PFSK-1 (cell line): ENCODE measurements around the gene SV2A.

Experiments
- POLR2AphosphoS5 ChIP-seq: IDR thresholded peaks from 2 replicates; pipeline ENCODE4 v1.6.1; 2012; ENCODE audit warnings: low read depth, mild to moderate bottlenecking, control low read depth, low read length, moderate library complexity
- REST ChIP-seq, 2 experiments: IDR thresholded peaks; 2 replicates each; pipeline versions ENCODE4 v1.6.1 to v1.8.0; 2011 to 2012; ENCODE audit warnings: low read depth in 2 of 2, low read length in 2 of 2, control low read depth in 1 of 2, inconsistent platforms in 1 of 2, mild to moderate bottlenecking in 1 of 2, moderate library complexity in 1 of 2; ENCODE audit not compliant: insufficient read depth in 1 of 2
- SIN3A ChIP-seq: IDR thresholded peaks from 2 replicates; pipeline ENCODE4 v1.6.1; 2012; ENCODE audit warnings: mild to moderate bottlenecking, low read length, moderate library complexity, borderline replicate concordance; ENCODE audit not compliant: insufficient read depth
- TAF1 ChIP-seq: IDR thresholded peaks from 2 replicates; pipeline ENCODE4 v1.6.1; 2012; ENCODE audit warnings: low read length, control low read depth, borderline replicate concordance; ENCODE audit not compliant: insufficient read depth

- no peak for TF ChIP-seq POLR2AphosphoS5
- TF ChIP-seq REST (IDR thresholded peaks at IDR 0.05; ENCODE audit: insufficient read depth in 1 of 2, low read depth in 2 of 2, low read length in 2 of 2): no peak
- no peak for TF ChIP-seq TAF1
- TF ChIP-seq SIN3A: no peak
Observed at GRCh38 chr1:149916193-149916897, 1.3 kb downstream of the SV2A start.
